HEK293 (cell line): Measurements from ENCODE around the gene CD40.

Source experiments
- CTCF ChIA-PET: fragments of 350-600 bp; formaldehyde crosslinking; extraction: SDS; loops from one replicate; lab custom pipeline; 2021; ENCODE audit warnings: antibody characterized with exemption; lab: Yijun Ruan, JAX
- POLR2A ChIA-PET: fragments of 300-600 bp; formaldehyde crosslinking; extraction: SDS; loops from one replicate; lab custom pipeline; 2020; ENCODE audit warnings: antibody characterized with exemption, inconsistent platforms; lab: Yijun Ruan, JAX
- H3K27ac ChIP-seq: fragments of 200-500 bp; sonication (Bioruptor generic); 2 replicates; pipeline ENCODE4 v1.5.1; 2014; ENCODE audit warnings: low read depth, low read length, control low read depth, inconsistent platforms; ENCODE audit errors: extremely low read depth
- H3K36me3 ChIP-seq, 2 experiments: fragments of 200-500 bp in 1 of 2; sonication (Bioruptor generic) in 1 of 2; 1 replicate in 1 of 2; 2 replicates in 1 of 2; pipeline ENCODE4 v1.5.1; 2014 to 2017; ENCODE audit warnings: inconsistent platforms in 2 of 2, low read length in 2 of 2; ENCODE audit not compliant: control insufficient read depth in 2 of 2, insufficient read depth in 1 of 2
- H3K4me1 ChIP-seq: fragments of 200-500 bp; sonication (Bioruptor generic); 2 replicates; pipeline ENCODE4 v1.5.1; 2014; ENCODE audit warnings: mild to moderate bottlenecking, low read length, inconsistent platforms; ENCODE audit not compliant: control insufficient read depth, insufficient read depth
- H3K4me3 ChIP-seq: 2 replicates; pipeline ENCODE4 v1.5.1; 2011; ENCODE audit warnings: low read depth, mild to moderate bottlenecking, control low read depth, low read length, moderate library complexity
- H3K9me3 ChIP-seq: fragments of 200-500 bp; sonication (Bioruptor generic); 2 replicates; pipeline ENCODE4 v1.5.1; 2014; ENCODE audit warnings: low read depth, low read length, inconsistent platforms; ENCODE audit not compliant: control insufficient read depth, insufficient read depth
- FEZF1 ChIP-seq: fragments of 450-650 bp; formaldehyde crosslinking; IDR thresholded peaks from 2 replicates; pipeline ENCODE4 v1.5.1; 2016; ENCODE audit warnings: missing biosample characterization, missing genetic modification characterization
- GFI1B ChIP-seq: fragments of 450-650 bp; formaldehyde crosslinking; IDR thresholded peaks from 2 replicates; pipeline ENCODE4 v1.5.1; 2016; ENCODE audit warnings: missing biosample characterization, missing genetic modification characterization
- GLI4 ChIP-seq: fragments of 450-650 bp; formaldehyde crosslinking; IDR thresholded peaks from 2 replicates; pipeline ENCODE4 v1.5.1; 2016; ENCODE audit warnings: missing biosample characterization, missing genetic modification characterization
- OSR2 ChIP-seq: fragments of 450-650 bp; formaldehyde crosslinking; IDR thresholded peaks from 2 replicates; pipeline ENCODE4 v1.5.1; 2016; ENCODE audit warnings: missing biosample characterization, missing genetic modification characterization
- SP7 ChIP-seq: fragments of 450-650 bp; formaldehyde crosslinking; IDR thresholded peaks from 2 replicates; pipeline ENCODE4 v1.5.1; 2016; ENCODE audit warnings: missing biosample characterization, missing genetic modification characterization
- ZBTB17 ChIP-seq: fragments of 450-650 bp; formaldehyde crosslinking; IDR thresholded peaks from 2 replicates; pipeline ENCODE4 v1.5.1; 2016; ENCODE audit warnings: missing biosample characterization, missing genetic modification characterization
- ZBTB7A ChIP-seq: fragments of 450-650 bp; formaldehyde crosslinking; IDR thresholded peaks from 2 replicates; pipeline ENCODE4 v1.5.1; 2016; ENCODE audit warnings: low read depth, missing biosample characterization, missing genetic modification characterization
- ZNF121 ChIP-seq: fragments of 450-650 bp; formaldehyde crosslinking; IDR thresholded peaks from 2 replicates; pipeline ENCODE4 v1.5.1; 2016; ENCODE audit warnings: missing biosample characterization, missing genetic modification characterization
- ZNF140 ChIP-seq: fragments of 450-650 bp; formaldehyde crosslinking; IDR thresholded peaks from 2 replicates; pipeline ENCODE4 v1.5.1; 2016; ENCODE audit warnings: missing biosample characterization, missing genetic modification characterization
- ZNF146 ChIP-seq: fragments of 450-650 bp; formaldehyde crosslinking; IDR thresholded peaks from 2 replicates; pipeline ENCODE4 v1.5.1; 2016; ENCODE audit warnings: missing biosample characterization, missing genetic modification characterization
- ZNF155 ChIP-seq: fragments of 450-650 bp; formaldehyde crosslinking; IDR thresholded peaks from 2 replicates; pipeline ENCODE4 v1.5.1; 2016; ENCODE audit warnings: missing biosample characterization, missing genetic modification characterization
- ZNF174 ChIP-seq: fragments of 450-650 bp; formaldehyde crosslinking; IDR thresholded peaks from 2 replicates; pipeline ENCODE4 v1.5.0; 2017; ENCODE audit warnings: missing biosample characterization, mild to moderate bottlenecking, missing genetic modification characterization
- ZNF26 ChIP-seq: fragments of 450-650 bp; formaldehyde crosslinking; IDR thresholded peaks from 2 replicates; pipeline ENCODE4 v1.5.1; 2016; ENCODE audit warnings: missing biosample characterization, missing genetic modification characterization
- ZNF423 ChIP-seq: fragments of 450-650 bp; formaldehyde crosslinking; IDR thresholded peaks from 2 replicates; pipeline ENCODE4 v1.5.1; 2016; ENCODE audit warnings: missing biosample characterization, missing genetic modification characterization
- ZNF473 ChIP-seq: fragments of 450-650 bp; formaldehyde crosslinking; IDR thresholded peaks from 2 replicates; pipeline ENCODE4 v1.5.1; 2017; ENCODE audit warnings: missing biosample characterization, missing genetic modification characterization
- ZNF521 ChIP-seq: fragments of 450-650 bp; formaldehyde crosslinking; IDR thresholded peaks from 2 replicates; pipeline ENCODE4 v1.5.1; 2017; ENCODE audit warnings: missing biosample characterization, mild to moderate bottlenecking, missing genetic modification characterization
- ZNF530 ChIP-seq: fragments of 450-650 bp; formaldehyde crosslinking; IDR thresholded peaks from 2 replicates; pipeline ENCODE4 v1.5.1; 2016; ENCODE audit warnings: low read depth, missing biosample characterization, missing genetic modification characterization
- TF ChIP-seq, protein P1 (sequence below): fragments of 450-650 bp; formaldehyde crosslinking; IDR thresholded peaks from 2 replicates; pipeline ENCODE4 v1.5.1; 2017; ENCODE audit warnings: missing biosample characterization, missing genetic modification characterization
- TF ChIP-seq, protein P2 (sequence below): fragments of 450-650 bp; formaldehyde crosslinking; IDR thresholded peaks from 2 replicates; pipeline ENCODE4 v1.5.1; 2016; ENCODE audit warnings: missing biosample characterization, missing genetic modification characterization, borderline replicate concordance
- TF ChIP-seq, protein P3 (sequence below): fragments of 450-650 bp; formaldehyde crosslinking; IDR thresholded peaks from 2 replicates; pipeline ENCODE4 v1.5.1; 2017; ENCODE audit warnings: missing biosample characterization, missing genetic modification characterization
- TF ChIP-seq, protein P4 (sequence below): fragments of 450-650 bp; formaldehyde crosslinking; IDR thresholded peaks from 2 replicates; pipeline ENCODE4 v1.5.1; 2016; ENCODE audit warnings: missing biosample characterization, missing genetic modification characterization

The CD40 gene

GRCh38 chr20:46083101-46083500, 35.0 kb upstream of the CD40 start:
- no peak for TF ChIP-seq GLI4 (tag by site-specific recombination)
- no peak for TF ChIP-seq ZNF473
- TF ChIP-seq, protein P1, sequence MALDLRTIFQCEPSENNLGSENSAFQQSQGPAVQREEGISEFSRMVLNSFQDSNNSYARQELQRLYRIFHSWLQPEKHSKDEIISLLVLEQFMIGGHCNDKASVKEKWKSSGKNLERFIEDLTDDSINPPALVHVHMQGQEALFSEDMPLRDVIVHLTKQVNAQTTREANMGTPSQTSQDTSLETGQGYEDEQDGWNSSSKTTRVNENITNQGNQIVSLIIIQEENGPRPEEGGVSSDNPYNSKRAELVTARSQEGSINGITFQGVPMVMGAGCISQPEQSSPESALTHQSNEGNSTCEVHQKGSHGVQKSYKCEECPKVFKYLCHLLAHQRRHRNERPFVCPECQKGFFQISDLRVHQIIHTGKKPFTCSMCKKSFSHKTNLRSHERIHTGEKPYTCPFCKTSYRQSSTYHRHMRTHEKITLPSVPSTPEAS (tag by site-specific recombination): no peak
- TF ChIP-seq ZNF530 (tag by site-specific recombination): no peak
- TF ChIP-seq ZBTB17: no peak
- TF ChIP-seq ZNF521: no peak
- TF ChIP-seq FEZF1 (tag by site-specific recombination): peak; percentile 56; the same call in 1 of the 2 replicates
- TF ChIP-seq, protein P2, sequence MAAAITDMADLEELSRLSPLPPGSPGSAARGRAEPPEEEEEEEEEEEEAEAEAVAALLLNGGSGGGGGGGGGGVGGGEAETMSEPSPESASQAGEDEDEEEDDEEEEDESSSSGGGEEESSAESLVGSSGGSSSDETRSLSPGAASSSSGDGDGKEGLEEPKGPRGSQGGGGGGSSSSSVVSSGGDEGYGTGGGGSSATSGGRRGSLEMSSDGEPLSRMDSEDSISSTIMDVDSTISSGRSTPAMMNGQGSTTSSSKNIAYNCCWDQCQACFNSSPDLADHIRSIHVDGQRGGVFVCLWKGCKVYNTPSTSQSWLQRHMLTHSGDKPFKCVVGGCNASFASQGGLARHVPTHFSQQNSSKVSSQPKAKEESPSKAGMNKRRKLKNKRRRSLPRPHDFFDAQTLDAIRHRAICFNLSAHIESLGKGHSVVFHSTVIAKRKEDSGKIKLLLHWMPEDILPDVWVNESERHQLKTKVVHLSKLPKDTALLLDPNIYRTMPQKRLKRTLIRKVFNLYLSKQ (tag by site-specific recombination): no peak
- TF ChIP-seq ZNF26 (tag by site-specific recombination): no peak
- CTCF ChIA-PET: interaction anchor here (0.8 to 2.5 kb wide), 4 partner anchors 17 to 266 kb away, joined by 3 to 18 read pairs (median 6); no protein-coding TSS in a partner anchor
- Histone ChIP-seq H3K9me3 (no peaks in the 10 kb centered on the region), H3K36me3 (peaks cover 0 to 16% of the 10 kb centered on the region in 2 experiments; a peak in 2 of 3 replicates), H3K4me3 (no peak overlapping the region), H3K4me1 (peaks cover 28% of the 10 kb centered on the region), H3K27ac (no peak overlapping the region)
- POLR2A ChIA-PET: no interaction called here

DNA sequence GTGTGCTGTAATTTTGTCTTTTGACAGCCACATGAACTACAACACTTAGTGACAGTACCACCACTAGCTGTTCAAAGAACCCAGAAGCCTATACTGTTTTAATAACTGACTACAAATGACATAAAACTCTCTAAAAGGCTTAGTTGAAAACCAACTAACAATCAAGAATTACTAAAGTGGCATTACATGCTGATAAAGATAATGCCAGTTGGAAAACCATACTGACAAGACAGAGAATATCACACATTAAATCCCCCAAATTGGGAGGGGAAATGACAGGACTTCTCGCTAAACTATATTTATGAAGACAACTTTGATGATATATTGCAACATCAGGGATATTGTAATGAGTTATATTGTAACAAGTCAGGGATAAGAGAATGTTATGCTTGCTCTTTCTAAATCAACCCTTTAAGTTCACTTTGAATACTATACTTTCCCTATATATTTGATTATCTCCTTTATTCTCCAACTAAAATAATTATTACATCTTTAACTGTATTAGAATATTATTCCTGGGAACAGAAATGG, 34.5 kb upstream of the CD40 start:
- CTCF ChIA-PET: interaction anchor here (0.8 to 2.5 kb wide), 5 partner anchors 17 to 265 kb away, joined by 3 to 18 read pairs (median 5); no protein-coding TSS in a partner anchor
- H3K4me1 ChIP-seq: peaks cover 30% of the 10 kb centered on the region
- POLR2A ChIA-PET: no interaction called here

More for the DNA sequence above, 34.5 kb upstream of the CD40 start:
- H3K36me3 ChIP-seq: peaks cover 0 to 11% of the 10 kb centered on the region in 2 experiments; a peak in 2 of 3 replicates
- H3K9me3 ChIP-seq: no peaks in the 10 kb centered on the region
- TF ChIP-seq ZNF140 (tag by site-specific recombination) (no peak), ZNF423 (tag by site-specific recombination) (no peak), SP7 (tag by site-specific recombination) (peak; percentile 98), ZNF146 (tag by site-specific recombination) (no peak), ZNF521 (no peak), ZNF121 (no peak), OSR2 (tag by site-specific recombination) (peak; percentile 34; the same call in 1 of the 2 replicates), ZBTB7A (no peak), ZNF174 (tag by site-specific recombination) (no peak), ZNF155 (no peak), GFI1B (tag by site-specific recombination) (no peak)
- TF ChIP-seq, protein P3, sequence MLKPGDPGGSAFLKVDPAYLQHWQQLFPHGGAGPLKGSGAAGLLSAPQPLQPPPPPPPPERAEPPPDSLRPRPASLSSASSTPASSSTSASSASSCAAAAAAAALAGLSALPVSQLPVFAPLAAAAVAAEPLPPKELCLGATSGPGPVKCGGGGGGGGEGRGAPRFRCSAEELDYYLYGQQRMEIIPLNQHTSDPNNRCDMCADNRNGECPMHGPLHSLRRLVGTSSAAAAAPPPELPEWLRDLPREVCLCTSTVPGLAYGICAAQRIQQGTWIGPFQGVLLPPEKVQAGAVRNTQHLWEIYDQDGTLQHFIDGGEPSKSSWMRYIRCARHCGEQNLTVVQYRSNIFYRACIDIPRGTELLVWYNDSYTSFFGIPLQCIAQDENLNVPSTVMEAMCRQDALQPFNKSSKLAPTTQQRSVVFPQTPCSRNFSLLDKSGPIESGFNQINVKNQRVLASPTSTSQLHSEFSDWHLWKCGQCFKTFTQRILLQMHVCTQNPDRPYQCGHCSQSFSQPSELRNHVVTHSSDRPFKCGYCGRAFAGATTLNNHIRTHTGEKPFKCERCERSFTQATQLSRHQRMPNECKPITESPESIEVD: peak; percentile 78
- TF ChIP-seq, protein P4, sequence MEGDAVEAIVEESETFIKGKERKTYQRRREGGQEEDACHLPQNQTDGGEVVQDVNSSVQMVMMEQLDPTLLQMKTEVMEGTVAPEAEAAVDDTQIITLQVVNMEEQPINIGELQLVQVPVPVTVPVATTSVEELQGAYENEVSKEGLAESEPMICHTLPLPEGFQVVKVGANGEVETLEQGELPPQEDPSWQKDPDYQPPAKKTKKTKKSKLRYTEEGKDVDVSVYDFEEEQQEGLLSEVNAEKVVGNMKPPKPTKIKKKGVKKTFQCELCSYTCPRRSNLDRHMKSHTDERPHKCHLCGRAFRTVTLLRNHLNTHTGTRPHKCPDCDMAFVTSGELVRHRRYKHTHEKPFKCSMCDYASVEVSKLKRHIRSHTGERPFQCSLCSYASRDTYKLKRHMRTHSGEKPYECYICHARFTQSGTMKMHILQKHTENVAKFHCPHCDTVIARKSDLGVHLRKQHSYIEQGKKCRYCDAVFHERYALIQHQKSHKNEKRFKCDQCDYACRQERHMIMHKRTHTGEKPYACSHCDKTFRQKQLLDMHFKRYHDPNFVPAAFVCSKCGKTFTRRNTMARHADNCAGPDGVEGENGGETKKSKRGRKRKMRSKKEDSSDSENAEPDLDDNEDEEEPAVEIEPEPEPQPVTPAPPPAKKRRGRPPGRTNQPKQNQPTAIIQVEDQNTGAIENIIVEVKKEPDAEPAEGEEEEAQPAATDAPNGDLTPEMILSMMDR: no peak
- no peak overlapping the region for H3K4me3 ChIP-seq
- no peak overlapping the region for H3K27ac ChIP-seq
